HEK293T (cell line): Measurements from ENCODE around the gene BMF.

ENCODE experiments used
- ARNT ChIP-seq: fragments of 450-650 bp; IDR thresholded peaks from 2 replicates; pipeline ENCODE4 v1.6.1; 2017; ENCODE audit warnings: mild to moderate bottlenecking
- BHLHE40 ChIP-seq: fragments of 450-650 bp; IDR thresholded peaks from 2 replicates; pipeline ENCODE4 v1.6.1; 2016; ENCODE audit warnings: mild to moderate bottlenecking, moderate library complexity, borderline replicate concordance
- ELF4 ChIP-seq: fragments of 450-650 bp; IDR thresholded peaks from 2 replicates; pipeline ENCODE4 v1.6.1; 2017; ENCODE audit warnings: antibody characterized with exemption
- FOXA1 ChIP-seq: fragments of 450-650 bp; IDR thresholded peaks from 2 replicates; pipeline ENCODE4 v1.6.1; 2016; ENCODE audit warnings: mild to moderate bottlenecking
- FOXM1 ChIP-seq: fragments of 450-650 bp; IDR thresholded peaks from 2 replicates; pipeline ENCODE4 v1.6.1; 2017; ENCODE audit warnings: mild to moderate bottlenecking, borderline replicate concordance
- SP1 ChIP-seq: fragments of 450-650 bp; IDR thresholded peaks from 2 replicates; pipeline ENCODE4 v1.6.1; 2017

DNA sequence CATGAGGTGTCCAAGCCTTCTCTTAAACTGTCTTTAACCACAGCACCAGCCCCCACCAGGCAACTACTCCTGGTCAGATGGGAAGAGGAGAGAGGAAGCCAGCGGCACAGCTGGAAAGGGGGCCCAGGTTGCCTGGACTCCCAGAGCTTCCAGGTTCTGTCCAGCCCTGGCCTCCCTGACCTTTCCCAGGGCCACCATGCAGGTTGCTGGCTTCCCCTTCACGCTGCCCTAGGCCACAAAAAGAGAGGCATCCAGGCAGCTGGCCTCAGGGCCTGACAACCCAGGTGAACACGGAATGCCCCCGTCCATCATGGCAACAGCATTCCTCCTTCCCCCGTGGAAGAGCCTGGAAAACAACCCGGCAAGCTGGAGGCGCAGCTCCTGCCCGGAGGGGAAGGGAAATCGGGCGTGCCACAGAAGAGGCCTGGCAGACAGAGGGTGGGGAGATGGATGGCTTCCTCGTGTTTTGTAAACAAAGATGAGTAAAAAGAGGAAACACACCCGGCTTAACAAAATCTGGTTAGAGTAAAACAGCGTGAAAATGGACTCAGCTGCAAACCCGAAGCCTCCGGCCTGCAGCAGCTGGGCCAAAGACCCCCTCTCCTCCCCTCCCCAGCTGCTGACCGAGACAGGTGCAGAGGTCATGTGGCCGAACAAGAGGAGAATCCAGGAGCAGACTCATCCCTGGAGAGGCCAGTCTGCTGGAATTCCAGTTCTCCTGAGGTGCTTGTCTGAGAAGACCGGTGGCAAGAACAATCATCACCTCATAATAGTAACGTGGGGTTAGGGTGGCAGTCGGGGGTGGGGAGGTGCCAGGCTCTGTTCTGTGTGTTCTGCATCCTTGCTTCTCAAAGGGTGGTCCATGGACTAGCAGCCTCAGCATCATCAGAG, 15.5 kb downstream of the BMF start:
- TF ChIP-seq SP1 (no peak), BHLHE40 (no peak), FOXA1 (no peak), ELF4 (no peak), ARNT (no peak), FOXM1 (no peak)
